UCSD-AML1 (cell line): ENCODE measurements around the gene CADM3.

Source experiments
- DNase-seq: peaks from one replicate; lab custom pipeline; 2025; ENCODE audit not compliant: unreplicated experiment; lab: John Stamatoyannopoulos, UW

CADM3 gene

DNA sequence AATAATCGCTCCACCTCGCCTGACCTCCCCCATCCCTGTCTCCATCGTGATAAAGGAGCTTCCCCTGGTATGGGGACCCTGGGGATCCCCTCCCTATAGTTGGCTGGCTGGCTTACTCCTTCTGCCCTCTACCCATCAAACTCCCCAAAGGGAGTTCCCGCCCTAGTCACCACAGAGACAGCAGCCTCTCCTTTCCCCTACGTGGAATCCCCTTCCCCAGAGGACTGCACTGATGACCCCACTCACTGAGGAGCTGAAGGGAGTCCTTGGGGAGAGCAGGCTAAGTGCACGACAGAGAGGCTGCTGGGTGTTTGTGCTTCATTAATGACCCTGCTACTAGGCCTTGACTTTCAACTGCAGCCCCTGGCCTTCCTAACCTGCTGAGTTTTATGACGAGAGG, 1.9 kb downstream of the CADM3 start:
- DNase-seq: no peak

GRCh38 chr1:159175571-159175970, 4.2 kb downstream of the CADM3 start:
- no peak for DNase-seq

DNA sequence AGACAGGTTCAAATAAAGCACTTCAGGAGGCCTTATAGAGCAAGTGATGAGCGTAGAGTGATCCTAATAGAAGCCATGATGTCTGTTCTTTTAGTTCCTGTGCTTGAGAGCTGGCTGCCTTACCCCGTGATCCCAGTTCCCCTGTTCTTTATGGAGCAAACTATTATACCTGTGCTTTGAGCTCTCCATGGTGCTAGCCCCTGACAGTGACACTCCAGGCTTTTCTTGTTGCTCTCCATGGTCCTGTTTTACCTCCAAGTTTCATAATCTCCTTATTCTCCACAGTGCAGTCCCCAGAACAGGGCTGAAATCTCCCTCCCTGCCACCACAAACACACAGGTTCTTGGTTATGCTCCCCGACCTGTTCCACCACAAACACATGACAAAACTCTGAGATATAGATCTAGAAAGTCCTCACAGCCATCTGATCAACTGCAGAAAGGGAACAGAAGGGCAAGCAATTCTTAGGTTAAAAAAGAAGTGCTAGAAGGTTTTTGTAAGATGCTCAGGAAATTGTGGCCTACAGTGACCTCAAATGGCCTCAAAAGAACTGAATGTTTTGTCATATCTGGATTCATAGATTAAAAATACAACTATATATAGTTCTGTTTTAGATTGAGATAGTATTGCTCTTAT, 6.0 kb downstream of the CADM3 start:
- DNase-seq: peak; percentile 44

DNA sequence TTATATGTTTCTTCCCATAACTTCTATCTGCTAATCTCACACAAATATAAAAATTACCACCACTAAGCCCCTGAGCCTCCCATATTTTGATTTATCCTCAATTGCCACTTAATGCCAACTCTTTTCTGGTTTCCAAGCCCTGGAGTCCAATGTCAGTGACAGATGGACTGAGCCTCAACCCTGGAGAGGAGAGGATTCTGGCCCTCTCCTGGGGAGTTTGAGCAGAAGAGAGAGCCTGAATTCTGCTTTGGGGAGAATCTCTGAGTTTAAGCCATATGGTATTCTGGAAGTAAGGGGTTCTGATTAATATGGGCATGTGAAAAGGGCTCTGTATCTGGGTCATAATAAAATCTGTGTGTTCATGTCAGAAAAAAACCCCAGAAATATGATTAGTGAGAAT, 8.5 kb downstream of the CADM3 start:
- no peak for DNase-seq

DNA sequence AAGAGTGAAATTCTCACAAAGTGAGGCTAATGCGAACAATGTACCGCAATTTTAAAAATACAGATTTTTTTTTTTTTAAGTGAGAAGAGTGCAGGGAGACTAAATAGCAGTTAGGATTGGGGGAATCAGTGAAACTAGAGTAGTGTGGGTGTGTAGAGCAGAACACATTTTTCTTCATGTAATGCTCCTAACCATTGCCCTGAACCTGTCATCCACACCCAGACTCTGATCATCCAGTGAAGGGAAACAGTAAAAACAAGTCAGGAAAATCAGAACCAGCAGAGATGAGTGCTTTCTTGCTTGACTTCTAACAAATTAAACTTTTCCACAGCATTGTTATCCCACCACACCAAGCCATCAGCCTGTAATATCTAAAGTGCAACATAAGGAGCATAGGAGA, 9.1 kb downstream of the CADM3 start:
- DNase-seq: no peak

DNA sequence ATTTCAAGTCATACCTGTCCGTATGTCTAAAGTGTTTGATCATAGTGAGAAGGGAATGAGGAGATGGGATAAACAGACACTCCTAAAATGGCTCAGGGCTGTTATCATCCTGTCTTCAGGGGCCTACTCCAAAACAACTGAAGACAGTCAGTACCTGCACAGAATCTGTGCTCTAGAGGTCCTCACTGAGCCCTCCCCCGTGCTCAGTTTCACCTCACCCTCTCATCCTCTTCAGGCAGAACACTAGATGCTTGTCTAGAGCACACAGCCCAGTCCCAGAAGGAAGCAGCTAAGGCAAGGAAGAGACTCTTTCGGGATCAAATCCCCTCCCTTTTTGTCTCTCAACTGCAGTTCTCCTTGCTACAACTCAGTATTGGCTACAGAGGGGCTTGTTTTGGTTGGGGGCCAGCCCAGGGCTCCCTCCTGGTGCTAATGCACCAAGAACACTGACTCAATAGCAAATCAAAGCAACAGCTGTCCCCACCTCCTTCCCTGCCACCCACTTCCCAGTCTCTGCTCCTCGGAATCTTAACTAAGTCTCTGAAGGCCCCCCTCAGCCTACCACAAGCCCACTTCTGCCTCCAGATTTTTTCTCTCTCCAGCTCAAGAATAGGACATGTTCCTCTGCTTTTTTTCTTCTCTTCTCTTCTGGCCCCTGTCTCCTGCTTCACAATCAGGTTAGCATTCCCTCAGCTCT, 10.1 kb downstream of the CADM3 start:
- DNase-seq: no peak

DNA sequence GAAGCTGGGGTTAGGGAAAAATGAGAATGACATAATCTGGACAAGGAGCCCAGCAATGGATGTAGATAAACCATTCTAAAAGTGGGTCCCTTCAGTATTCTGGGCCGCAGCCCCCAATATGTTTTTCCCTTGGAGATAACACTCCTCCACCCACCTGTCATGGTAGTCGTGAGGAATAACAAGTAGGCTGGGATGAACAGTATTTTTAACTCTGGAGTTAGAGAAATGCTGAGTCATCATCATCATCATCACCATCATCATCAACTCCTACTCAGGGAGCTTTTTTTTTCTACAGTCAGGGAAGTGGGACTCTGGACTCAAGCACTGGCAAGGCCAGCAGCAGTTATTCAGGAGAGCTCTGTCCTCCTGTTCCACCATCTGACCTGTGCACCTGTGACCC, 12.8 kb downstream of the CADM3 start:
- no peak for DNase-seq

- DNase-seq: no peak
These were observed 13.7 kb downstream of the CADM3 start for GRCh38 chr1:159185121-159185520.

DNA sequence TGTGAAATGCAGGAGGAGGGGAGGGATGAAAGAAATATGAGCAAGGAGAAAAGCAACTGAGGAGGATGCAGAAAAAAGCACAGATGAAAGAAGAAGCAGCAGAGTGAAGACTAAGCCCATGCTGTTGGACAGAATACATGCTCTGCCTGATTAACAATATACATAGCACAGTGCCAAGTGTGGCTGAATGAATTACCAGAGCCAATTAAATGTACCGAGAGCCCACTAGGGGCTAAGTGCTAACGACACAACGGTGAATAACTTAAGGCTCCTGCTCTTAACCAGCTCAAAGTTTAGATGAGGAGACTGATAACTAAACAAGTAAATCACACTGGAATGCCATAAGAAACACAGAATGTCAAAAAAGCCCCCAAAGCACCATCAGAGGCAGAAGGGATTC, 15.6 kb downstream of the CADM3 start:
- DNase-seq: no peak

GRCh38 chr1:159187647-159188374, 16.4 kb downstream of the CADM3 start:
- DNase-seq: no peak

GRCh38 chr1:159188375-159188788, 17.0 kb downstream of the CADM3 start:
- DNase-seq: no peak

GRCh38 chr1:159190441-159190840, 19.0 kb downstream of the CADM3 start:
- DNase-seq: no peak

DNA sequence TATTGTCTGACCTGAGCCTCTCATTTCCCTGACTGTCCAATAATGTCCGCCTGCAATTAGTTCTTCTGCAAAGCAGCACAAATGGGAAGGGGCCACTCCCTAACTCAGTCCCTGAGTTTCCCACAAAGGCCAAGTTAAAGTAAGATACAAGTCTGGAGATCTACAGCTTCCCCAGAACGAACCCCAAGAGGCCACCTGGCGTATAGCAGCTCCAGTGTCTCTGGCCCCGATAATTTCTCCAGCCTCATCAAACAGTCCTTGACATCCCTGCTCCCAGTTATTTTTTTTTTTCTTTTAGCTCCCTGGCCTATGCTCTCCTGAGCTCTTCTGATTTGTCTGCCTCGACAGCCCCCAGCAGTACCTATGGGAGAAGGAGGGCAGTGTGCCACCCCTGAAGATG, 25.1 kb downstream of the CADM3 start:
- DNase-seq: no peak

DNA sequence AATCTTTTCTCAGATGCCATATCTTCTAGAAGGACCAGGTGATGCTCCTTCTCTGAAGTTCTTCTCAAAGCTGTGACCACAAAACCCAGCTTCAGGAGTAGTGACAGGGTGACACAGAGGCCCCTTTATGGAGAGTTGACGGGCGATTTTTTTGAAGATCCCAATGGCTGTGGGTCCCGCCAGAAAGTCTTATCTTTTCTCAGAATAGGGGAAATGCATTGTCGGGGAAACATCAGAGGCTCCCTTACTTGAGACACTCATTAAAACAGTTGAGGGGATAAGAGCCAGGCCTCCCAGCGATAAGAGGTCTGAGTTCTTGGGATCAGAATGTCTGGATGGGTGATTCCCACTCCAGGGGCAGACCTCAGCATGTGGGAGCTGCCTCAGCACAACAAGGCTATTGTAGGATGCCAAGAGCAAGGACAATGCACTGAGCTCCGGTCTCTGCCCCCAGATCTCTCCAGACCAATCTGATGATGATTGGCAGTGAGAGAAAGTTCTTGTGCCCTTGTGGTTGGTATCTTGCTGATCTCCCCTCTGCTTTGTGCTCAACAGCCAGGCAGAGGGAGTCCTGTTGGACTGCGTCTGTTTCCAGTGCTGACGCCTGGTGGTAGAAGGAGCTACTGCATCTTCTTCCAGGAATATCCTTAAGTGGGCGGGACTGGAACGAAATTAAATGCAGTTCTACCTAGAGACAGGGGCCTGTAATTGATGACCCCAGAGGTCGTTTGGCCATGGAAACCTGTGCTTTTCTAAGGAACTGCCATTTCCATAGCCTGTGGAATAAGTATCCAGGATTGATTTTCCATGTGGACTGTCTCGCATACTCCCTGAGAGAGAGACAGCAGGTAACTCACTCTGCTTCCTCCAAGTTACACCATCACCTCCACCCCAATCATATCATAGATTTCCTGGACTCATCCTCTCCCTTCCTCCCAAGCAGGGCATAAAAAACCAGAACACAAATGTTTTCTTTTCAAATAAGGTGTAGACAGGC, 26.4 kb downstream of the CADM3 start:
- peak; percentile 50 for DNase-seq

GRCh38 chr1:159199901-159200300, 28.5 kb downstream of the CADM3 start:
- DNase-seq: no peak

- no peak for DNase-seq
These were observed 29.4 kb downstream of the CADM3 start for GRCh38 chr1:159200769-159201168.

DNA sequence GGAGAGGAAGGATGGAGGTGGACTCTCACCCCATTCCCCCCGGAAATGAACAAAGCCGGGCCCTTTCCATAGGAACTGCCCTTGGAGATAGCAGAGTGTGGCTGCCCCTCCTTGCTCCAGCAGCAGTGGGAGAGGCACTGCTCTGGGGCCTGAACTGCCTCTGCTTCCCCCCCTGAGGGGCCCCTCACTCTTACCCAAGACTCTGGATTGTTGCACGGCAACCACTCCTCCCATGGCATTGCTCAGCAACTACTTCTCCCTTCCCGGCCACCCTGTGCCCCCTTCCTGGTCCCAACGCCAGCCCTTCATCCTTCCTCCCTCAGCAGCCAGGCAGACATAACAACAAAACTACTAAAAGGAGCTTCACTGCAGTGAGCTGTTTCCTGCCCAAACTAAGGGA, 30.2 kb downstream of the CADM3 start:
- DNase-seq: no peak

DNA sequence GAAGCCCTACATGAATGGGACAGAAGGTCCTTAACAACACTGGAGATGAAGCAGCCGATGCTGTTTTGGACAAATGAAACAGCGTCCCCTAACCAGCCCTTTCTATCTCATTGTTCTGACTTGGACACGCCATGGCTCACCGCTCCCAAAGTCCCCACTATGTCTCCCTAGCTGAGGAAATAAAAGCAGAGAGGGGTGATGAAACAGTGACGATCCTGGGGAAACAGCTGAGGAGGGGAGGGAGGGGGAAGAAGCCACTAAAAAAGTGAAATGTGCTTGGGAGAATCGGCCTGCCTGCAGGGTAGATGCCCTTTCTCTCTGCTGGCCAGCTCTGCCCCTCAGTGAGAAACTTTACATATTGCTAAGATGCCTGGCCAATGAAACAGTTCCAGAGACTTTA, 32.2 kb downstream of the CADM3 start:
- no peak for DNase-seq

- no peak for DNase-seq
These were observed 33.0 kb downstream of the CADM3 start, which contains the start of gene ACKR1 for GRCh38 chr1:159204161-159205141. ACKR1 (plus strand) TSS chr1:159204875; CDS start chr1:159204960, 85 bp downstream.

DNA sequence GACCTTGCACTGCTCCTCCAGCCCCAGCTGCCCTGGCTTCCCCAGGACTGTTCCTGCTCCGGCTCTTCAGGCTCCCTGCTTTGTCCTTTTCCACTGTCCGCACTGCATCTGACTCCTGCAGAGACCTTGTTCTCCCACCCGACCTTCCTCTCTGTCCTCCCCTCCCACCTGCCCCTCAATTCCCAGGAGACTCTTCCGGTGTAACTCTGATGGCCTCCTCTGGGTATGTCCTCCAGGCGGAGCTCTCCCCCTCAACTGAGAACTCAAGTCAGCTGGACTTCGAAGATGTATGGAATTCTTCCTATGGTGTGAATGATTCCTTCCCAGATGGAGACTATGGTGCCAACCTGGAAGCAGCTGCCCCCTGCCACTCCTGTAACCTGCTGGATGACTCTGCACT, 33.8 kb downstream of the CADM3 start:
- no peak for DNase-seq
